GM19240 (cell line): ENCODE measurements around the gene FADS1.
A peak's percentile ranks its signal among the peaks of the same experiment; 100 is the strongest.

Source experiments
- DNase-seq: peaks from one replicate; pipeline ENCODE4 v3.0.0; 2011; ENCODE audit warnings: low spot score; ENCODE audit not compliant: insufficient read length

The FADS1 gene

GRCh38 chr11:61797263-61797944 lies 19.4 kb downstream of the FADS1 start:
- DNase-seq = no peak

DNA sequence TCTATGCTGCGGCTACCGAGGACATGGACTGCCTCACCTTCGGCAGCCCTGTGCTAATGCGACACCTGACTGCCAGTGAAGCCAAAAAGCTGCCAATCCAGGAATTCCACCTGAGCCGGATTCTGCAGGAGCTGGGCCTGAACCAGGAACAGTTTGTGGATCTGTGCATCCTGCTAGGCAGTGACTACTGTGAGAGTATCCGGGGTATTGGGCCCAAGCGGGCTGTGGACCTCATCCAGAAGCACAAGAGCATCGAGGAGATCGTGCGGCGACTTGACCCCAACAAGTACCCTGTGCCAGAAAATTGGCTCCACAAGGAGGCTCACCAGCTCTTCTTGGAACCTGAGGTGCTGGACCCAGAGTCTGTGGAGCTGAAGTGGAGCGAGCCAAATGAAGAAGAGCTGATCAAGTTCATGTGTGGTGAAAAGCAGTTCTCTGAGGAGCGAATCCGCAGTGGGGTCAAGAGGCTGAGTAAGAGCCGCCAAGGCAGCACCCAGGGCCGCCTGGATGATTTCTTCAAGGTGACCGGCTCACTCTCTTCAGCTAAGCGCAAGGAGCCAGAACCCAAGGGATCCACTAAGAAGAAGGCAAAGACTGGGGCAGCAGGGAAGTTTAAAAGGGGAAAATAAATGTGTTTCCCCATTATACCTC lies 20.8 kb downstream of the FADS1 start:
- no peak for DNase-seq

DNA sequence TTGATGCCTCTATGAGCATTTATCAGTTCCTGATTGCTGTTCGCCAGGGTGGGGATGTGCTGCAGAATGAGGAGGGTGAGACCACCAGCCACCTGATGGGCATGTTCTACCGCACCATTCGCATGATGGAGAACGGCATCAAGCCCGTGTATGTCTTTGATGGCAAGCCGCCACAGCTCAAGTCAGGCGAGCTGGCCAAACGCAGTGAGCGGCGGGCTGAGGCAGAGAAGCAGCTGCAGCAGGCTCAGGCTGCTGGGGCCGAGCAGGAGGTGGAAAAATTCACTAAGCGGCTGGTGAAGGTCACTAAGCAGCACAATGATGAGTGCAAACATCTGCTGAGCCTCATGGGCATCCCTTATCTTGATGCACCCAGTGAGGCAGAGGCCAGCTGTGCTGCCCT lies 21.3 kb downstream of the FADS1 start:
- DNase-seq = no peak

- no peak for DNase-seq
These were observed 22.2 kb downstream of the FADS1 start for GRCh38 chr11:61794579-61794978.

GRCh38 chr11:61793829-61794204 lies 23.0 kb downstream of the FADS1 start:
- no peak for DNase-seq

- DNase-seq = no peak
These were observed 23.5 kb downstream of the FADS1 start for GRCh38 chr11:61793083-61793828.

DNA sequence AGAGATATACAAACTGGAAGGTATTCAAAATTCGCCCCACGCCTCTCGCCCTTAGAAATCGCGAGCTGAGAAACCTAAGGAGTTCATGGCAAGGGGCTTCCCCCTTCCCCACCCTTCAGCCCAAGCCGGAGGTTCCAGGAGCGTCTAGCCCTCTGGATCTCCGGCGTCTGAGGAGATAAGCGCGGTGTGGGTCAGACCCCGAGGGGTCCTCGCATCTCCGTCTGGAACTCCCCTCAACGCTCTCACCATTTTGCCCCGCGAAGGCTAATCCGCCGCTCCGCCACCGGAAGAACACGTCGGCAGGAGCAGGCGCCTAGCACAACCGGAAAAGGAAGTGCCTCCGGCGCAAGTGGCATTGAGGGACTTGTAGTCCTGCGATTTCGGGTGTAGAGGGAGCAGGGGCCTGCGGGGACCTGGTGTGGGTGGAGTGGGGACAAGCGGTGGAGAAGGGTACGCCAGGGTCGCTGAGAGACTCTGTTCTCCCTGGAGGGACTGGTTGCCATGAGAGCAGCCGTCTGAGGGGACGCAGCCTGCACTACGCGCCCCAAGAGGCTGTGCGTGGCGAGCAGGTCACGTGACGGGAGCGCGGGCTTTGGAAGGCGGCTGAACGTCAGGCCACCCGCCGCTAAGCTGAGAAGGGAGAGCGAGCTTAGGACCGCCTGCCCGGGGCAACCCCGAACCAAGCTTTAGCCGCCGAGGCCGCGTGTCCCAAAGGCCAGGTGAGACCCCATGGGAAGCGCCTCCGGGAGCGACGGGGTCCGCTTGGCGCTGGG lies 24.3 kb downstream of the FADS1 start, which contains the start of the genes FEN1 and TMEM258:
TSS of gene FEN1 (plus strand) at position 602 of the 773 bp plus-strand sequence. CDS start 2,451 bp downstream, outside the sequence.
TSS of gene TMEM258 (minus strand) at position 290 of the 773 bp plus-strand sequence. CDS start at position 249, 41 bp downstream.
- DNase-seq = peak; percentile 95

GRCh38 chr11:61791737-61792309 lies 25.0 kb downstream of the FADS1 start:
- DNase-seq = no peak

DNA sequence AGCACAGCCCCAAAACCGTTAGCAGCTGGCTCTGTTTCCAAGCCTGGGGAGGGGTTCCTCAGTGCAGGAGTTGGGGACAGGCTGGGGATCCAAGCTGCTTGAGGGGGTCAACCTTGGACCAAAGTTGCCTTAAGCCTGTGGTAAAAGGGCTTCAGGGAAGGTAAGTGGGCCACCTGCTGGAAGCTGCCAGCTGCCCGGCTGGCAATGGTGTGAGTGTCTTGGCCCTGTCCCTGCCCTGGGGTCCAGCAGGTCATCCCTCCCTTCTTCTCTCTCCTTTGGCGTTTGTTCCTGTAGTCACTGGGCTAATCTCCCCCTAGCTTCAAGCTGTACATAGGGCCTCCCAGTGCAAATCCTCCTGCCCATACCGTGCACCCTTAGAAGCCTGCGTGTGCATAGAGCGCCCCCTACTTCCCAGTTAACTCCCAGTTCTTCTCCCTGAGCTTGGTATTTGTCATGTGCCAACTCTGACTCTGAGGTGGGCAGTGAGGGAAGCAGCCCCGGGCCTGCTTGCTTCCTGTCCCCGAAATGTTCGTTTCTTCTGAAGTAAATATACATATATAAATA lies 28.8 kb downstream of the FADS1 start:
- DNase-seq = no peak

DNA sequence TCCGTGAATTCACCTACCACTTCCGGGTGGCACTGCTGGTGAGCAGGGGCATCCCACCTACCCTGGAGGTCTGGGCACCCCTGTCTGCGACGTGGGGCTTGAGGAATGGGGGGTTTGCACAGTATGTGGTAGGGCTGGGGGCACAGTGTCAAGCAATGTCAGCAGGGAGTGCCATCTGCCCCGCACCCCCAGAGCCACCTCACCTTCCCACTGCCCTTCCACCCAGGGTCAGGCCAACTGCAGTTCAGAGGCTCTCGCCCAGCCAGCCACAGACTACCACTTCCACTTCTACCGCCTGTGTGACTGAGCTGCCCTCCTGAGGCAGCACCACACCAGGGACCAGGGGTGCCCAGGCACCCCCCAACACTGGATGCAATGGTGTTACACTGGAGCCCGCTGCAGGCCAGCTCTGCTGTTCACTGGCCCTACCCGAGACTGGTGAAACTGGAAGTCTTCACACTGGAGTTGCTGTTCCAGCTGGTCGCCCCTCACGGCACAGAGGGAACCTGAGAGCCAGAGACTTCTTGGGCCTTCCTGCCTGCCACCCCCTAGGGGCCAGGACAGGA lies 30.9 kb downstream of the FADS1 start:
- no peak for DNase-seq

DNA sequence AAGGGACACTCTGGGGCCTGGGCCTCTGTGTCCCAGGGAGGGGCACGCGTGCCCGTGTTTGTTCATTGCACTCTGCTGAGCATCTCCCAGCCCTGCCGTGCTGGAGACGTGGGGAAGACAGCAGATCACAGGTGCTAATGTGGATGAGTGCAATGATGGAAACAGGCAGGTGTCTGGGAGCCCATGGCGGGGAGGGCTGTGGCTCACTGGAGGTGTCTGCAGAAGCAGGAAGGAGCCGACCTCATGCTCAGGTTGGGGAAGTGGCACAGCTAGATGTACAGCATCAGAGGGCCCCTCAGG lies 32.3 kb downstream of the FADS1 start:
- no peak for DNase-seq

- no peak for DNase-seq
These were observed 32.9 kb downstream of the FADS1 start for GRCh38 chr11:61783717-61784505.

GRCh38 chr11:61782841-61783240 lies 34.0 kb downstream of the FADS1 start:
- no peak for DNase-seq

GRCh38 chr11:61782299-61782698 lies 34.5 kb downstream of the FADS1 start:
- no peak for DNase-seq

DNA sequence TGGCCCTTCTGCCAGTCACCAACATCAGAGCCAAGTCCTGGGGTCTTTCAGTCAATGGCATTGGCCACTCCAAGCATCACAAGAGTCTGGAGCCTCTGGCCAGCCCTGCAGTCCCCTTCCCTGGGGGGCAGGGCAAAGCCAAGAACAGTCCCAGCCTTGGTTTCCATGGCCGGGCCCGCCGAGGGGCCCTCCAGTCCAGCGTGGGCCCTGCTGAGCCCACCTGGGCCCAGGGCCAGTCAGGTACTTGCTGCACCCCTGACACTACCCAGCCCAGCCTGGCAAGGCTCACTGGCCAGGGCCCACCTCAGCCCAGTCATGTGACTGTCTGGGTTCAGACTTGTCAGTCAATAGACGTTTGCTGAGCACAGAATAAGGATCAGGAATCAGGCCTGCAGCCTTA lies 35.2 kb downstream of the FADS1 start:
- DNase-seq = no peak

DNA sequence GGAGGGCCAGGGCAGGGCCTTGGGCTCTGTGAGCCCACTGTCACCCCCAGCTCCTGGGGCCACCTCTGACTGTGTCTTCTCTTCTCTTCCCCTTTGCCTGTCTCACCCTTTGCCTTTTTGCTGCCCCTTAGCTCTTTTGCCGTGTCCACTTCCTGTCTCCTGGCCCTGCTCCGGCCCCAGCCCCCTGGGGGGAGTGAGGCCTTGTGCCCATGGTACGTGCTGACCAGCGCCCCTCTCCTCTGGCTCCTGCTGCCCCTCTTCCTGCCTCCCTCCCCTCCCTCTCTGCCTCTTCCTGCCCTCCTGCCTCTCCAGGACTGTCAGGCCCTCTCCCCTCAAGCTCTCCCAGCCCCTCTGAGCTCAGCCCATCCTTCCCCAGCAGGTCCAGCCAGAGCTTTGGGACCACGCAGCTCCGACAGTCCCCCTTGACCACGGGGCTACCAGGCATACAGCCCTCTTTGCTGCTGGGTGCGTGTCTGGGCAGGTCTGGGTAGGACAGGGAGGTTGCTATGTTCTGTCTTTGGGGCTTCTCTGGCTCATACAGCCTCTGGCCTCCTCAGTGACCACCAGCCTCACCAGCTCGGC lies 36.1 kb downstream of the FADS1 start:
- DNase-seq = no peak

DNA sequence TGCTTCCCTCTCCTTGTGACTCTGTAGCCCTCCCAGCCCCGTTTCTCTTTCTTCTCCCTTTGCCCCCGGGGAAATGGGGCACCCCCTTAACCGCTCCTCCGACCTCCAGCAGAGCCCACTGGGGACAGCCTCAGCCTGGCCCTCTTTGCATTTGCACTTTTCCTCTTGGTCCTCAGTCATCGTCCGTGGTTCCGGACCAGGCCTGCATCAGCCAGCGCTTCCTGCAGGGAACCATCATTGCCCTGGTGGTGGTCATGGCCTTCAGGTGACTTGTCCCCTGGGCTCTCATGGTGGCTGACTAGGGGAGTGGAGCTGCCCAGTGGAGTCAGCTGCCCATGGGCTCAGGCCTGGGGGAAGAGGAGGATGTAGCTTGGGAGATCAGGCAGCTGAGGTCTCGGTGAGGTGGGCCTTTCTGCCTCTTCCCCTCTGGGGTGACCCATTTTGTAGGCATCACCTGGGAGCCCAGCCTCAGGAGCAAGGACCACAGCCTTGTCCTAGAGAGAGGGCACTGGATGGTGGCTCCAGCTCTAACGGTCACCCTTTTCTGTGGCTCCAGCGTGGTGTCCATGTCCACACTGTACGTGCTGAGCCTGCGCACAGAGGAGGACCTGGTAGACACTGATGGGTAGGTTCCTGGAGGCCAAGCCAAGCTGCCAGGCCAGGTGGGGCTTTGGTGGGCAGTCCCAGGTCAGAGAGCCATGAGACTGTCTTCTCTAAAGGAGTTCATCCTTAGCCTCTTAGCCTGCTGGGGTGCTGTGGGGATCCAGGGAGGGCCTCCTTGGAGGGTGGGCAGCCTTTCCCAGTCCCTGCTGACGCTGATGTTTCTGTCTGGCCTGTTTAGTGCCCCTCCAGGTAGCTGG lies 36.9 kb downstream of the FADS1 start:
- DNase-seq = no peak

DNA sequence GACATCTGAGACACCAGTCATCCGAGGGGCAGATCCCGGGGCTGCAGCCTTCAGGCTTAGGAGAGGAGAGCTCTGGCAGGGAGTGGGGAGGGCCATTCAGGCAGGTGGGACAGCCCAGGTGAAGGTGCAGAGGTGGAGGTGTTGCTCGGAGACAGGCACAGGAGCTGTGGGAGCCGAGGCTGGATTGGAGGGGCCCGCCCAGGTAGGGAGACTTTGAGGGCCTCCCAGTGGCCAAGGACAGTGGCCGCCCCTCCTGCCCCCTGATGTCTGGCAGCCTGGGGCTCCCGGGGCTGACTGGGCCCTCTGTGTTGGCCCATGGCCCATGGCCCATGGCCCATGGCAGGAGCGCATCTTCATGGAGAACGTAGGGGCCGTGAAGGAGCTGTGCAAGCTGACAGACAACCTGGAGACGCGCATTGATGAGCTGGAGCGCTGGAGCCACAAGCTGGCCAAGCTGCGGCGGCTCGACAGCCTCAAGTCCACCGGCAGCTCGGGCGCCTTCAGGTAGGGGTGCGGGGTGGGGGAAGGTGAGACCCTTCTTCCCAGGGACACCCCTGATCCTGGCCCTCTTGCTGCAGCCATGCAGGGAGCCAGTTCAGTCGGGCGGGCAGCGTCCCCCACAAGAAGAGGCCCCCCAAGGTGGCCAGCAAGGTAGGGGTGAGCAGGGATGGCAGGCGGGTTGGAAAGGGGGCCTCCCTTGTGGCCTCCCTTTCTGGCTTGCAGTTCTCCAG lies 37.7 kb downstream of the FADS1 start:
- DNase-seq = no peak
